Measurements from ENCODE around the gene HERC3.

Gene HERC3

DNA sequence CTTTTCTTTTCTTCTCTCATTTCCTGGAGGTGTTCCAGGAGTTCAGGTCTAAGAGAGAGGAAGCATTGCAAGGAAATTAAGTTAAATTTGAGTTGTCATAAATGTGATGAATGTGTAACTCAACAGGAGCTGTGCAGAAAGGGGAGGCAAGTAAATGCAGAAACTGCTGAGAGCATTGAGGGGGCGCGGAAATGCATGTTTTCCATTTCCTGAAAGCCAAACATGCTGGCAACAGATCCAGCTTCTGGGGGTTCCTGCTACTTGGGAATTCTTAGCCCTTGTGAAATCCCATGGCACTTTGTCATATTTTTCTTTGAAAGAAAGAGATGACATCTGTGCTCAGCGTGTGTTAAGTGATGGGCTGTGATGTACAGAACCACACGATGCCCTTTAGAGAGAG is 139.1 kb downstream of the HERC3 start:
- Histone ChIP-seq H2AK5ac (ENCODE audit: low read length) (no peak overlapping the region), H2BK12ac (ENCODE audit: low read length) (no peak overlapping the region), H3K23ac (ENCODE audit: low read length) (no peak overlapping the region), H4K91ac (ENCODE audit: low read depth, low read length) (no peak overlapping the region), H3K79me2 (ENCODE audit: control insufficient read depth, insufficient read depth, low read length, poor library complexity) (no peaks in the 10 kb centered on the region), H3K4ac (ENCODE audit: low read depth, low read length) (no peak overlapping the region), H3K4me3 (ENCODE audit: low read depth, low read length) (no peak overlapping the region), H4K8ac (ENCODE audit: low read depth, low read length) (no peak overlapping the region), H3K18ac (ENCODE audit: low read length) (no peak overlapping the region), H3K4me2 (ENCODE audit: low read length) (no peak overlapping the region), H3K9ac (ENCODE audit: low read length) (no peak overlapping the region), H2BK120ac (ENCODE audit: insufficient read depth, low read length, poor library complexity) (no peak overlapping the region), H3K27me3 (ENCODE audit: insufficient read depth, low read length) (no peaks in the 10 kb centered on the region), H4K12ac (ENCODE audit: low read depth, low read length) (no peak overlapping the region), H2BK5ac (ENCODE audit: low read depth, low read length, poor library complexity) (no peak overlapping the region), H3K36me3 (ENCODE audit: control insufficient read depth in 1 of 2, insufficient read depth in 2 of 2, low read length in 2 of 2) (peaks cover 5 to 9% of the 10 kb centered on the region in 2 experiments), H3K27ac (ENCODE audit: low read depth, low read length) (no peak overlapping the region), H3K9me3 (ENCODE audit: insufficient read depth, low read depth, low read length) (no peaks in the 10 kb centered on the region), H3K14ac (ENCODE audit: low read length) (no peak overlapping the region), H2AFZ (ENCODE audit: insufficient read depth, low read length, poor library complexity) (no peak overlapping the region), H3K79me1 (ENCODE audit: low read length) (no peaks in the 10 kb centered on the region), H3K4me1 (ENCODE audit: control insufficient read depth in 1 of 2, insufficient read depth in 2 of 2, low read length in 2 of 2) (no peaks in the 10 kb centered on the region)
- WGBS (ENCODE audit: extremely low coverage, insufficient coverage, insufficient read length) = no CpG with 5 or more reads among the region's 4 CpGs
- DNase-seq = no peak

DNA sequence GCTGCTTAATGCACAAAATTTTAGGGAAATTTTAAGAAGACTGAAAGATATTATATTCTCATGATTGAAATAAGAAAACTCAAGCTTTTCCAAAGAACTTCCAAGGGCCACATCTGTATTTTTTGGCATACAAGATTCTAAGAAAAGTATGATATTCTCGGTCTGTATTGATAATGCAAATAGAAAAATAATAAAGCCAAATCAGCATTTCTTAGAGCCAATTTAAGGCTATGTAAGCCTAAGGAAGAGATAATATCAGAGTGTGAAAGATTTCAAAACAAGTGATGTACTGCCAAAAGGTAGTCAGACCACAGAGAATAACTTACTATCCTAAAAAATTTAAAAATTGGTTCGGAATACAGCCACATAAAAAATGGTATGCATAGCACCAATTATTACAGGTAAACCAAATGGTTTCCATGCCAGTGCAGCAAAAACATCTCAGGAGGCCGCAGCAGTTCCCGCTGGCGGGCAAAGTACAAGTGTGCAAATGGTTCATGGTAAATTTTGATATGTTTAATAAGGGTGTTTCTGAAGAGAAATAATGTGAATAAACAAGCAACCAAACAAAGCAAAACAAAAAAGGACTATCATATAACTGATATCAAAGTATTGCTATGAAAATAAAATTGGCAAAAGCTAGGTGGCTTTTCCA is 140.6 kb downstream of the HERC3 start:
- Histone ChIP-seq H2BK5ac (ENCODE audit: low read depth, low read length, poor library complexity) (no peak overlapping the region), H4K12ac (ENCODE audit: low read depth, low read length) (no peak overlapping the region), H3K27me3 (ENCODE audit: insufficient read depth, low read length) (no peaks in the 10 kb centered on the region), H3K4me2 (ENCODE audit: low read length) (no peak overlapping the region), H2AFZ (ENCODE audit: insufficient read depth, low read length, poor library complexity) (no peak overlapping the region), H3K4ac (ENCODE audit: low read depth, low read length) (no peak overlapping the region), H2AK5ac (ENCODE audit: low read length) (no peak overlapping the region), H2BK120ac (ENCODE audit: insufficient read depth, low read length, poor library complexity) (no peak overlapping the region), H3K79me2 (ENCODE audit: control insufficient read depth, insufficient read depth, low read length, poor library complexity) (no peaks in the 10 kb centered on the region), H3K36me3 (ENCODE audit: control insufficient read depth in 1 of 2, insufficient read depth in 2 of 2, low read length in 2 of 2) (peaks cover 3 to 4% of the 10 kb centered on the region in 2 experiments), H3K9ac (ENCODE audit: low read length) (no peak overlapping the region), H3K4me1 (ENCODE audit: control insufficient read depth in 1 of 2, insufficient read depth in 2 of 2, low read length in 2 of 2) (peaks cover 0 to 2% of the 10 kb centered on the region in 2 experiments), H3K27ac (ENCODE audit: low read depth, low read length) (no peak overlapping the region), H3K14ac (ENCODE audit: low read length) (no peak overlapping the region), H3K4me3 (ENCODE audit: low read depth, low read length) (no peak overlapping the region), H3K79me1 (ENCODE audit: low read length) (no peaks in the 10 kb centered on the region), H3K23ac (ENCODE audit: low read length) (no peak overlapping the region), H4K91ac (ENCODE audit: low read depth, low read length) (no peak overlapping the region), H2BK12ac (ENCODE audit: low read length) (no peak overlapping the region), H3K9me3 (ENCODE audit: insufficient read depth, low read depth, low read length) (no peaks in the 10 kb centered on the region), H3K18ac (ENCODE audit: low read length) (no peak overlapping the region), H4K8ac (ENCODE audit: low read depth, low read length) (no peak overlapping the region)
- peak in 1 of 2 donors; percentile 63 for DNase-seq
- no CpG with 5 or more reads among the region's 5 CpGs for WGBS (ENCODE audit: extremely low coverage, insufficient coverage, insufficient read length)

DNA sequence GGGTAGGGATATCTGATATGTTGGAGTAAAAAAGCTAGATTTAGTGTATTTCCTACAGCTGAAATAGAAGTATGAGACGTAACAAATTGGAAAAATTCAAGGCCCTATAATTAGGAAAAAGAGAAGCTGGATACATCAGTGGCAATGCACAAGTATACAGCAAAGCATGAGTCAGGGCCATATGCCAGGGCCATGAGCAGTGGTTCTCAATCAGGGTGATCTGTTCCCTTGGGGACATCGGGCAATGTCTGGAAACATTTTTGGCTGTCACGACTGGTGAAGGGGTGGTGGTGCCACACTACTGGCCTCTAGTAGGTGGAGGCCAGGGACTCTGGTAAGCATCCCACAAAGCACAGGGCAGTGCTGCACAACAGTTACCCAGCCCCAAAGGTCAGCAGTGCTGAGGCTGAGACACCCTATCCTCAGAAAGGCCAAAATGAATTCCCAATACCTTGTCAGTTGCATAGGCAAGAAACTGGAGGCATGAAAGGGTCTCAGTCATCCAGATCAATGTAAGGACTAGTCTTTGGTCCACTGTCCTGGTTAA is 142.2 kb downstream of the HERC3 start:
- Histone ChIP-seq H2AK5ac (ENCODE audit: low read length) (no peak overlapping the region), H3K27ac (ENCODE audit: low read depth, low read length) (no peak overlapping the region), H3K4me1 (ENCODE audit: control insufficient read depth in 1 of 2, insufficient read depth in 2 of 2, low read length in 2 of 2) (peaks cover 0 to 2% of the 10 kb centered on the region in 2 experiments), H3K18ac (ENCODE audit: low read length) (no peak overlapping the region), H3K4me3 (ENCODE audit: low read depth, low read length) (no peak overlapping the region), H2BK120ac (ENCODE audit: insufficient read depth, low read length, poor library complexity) (no peak overlapping the region), H3K14ac (ENCODE audit: low read length) (no peak overlapping the region), H2AFZ (ENCODE audit: insufficient read depth, low read length, poor library complexity) (no peak overlapping the region), H3K9ac (ENCODE audit: low read length) (no peak overlapping the region), H3K27me3 (ENCODE audit: insufficient read depth, low read length) (no peaks in the 10 kb centered on the region), H4K91ac (ENCODE audit: low read depth, low read length) (no peak overlapping the region), H3K4me2 (ENCODE audit: low read length) (no peak overlapping the region), H4K12ac (ENCODE audit: low read depth, low read length) (no peak overlapping the region), H4K8ac (ENCODE audit: low read depth, low read length) (no peak overlapping the region), H3K23ac (ENCODE audit: low read length) (no peak overlapping the region), H3K4ac (ENCODE audit: low read depth, low read length) (no peak overlapping the region), H2BK5ac (ENCODE audit: low read depth, low read length, poor library complexity) (no peak overlapping the region), H3K79me1 (ENCODE audit: low read length) (no peaks in the 10 kb centered on the region), H3K79me2 (ENCODE audit: control insufficient read depth, insufficient read depth, low read length, poor library complexity) (no peaks in the 10 kb centered on the region), H3K9me3 (ENCODE audit: insufficient read depth, low read depth, low read length) (no peaks in the 10 kb centered on the region), H2BK12ac (ENCODE audit: low read length) (no peak overlapping the region), H3K36me3 (ENCODE audit: control insufficient read depth in 1 of 2, insufficient read depth in 2 of 2, low read length in 2 of 2) (peaks cover 0 to 5% of the 10 kb centered on the region in 2 experiments)
- no CpG with 5 or more reads among the region's 3 CpGs for WGBS (ENCODE audit: extremely low coverage, insufficient coverage, insufficient read length)
- no peak for DNase-seq

DNA sequence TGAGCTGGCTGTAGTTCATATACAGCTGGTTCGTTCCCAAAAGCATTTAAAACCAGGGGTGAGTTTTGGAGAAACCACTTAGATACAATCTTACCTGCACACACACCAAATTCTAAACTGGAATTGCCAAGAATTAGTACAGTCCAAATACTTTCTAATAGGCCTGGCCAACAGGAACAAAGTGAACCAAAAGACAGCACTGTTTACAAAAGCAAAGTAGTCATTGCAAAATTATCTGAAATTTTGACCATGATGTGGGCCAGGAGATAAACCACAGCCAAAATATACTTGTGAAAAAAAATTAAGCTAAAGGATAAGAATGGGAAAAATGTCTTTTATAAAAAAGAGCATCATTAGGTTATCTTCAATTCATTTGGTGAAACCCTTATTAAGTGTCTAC is 143.3 kb downstream of the HERC3 start:
- Histone ChIP-seq H3K18ac (ENCODE audit: low read length) (no peak overlapping the region), H3K9ac (ENCODE audit: low read length) (no peak overlapping the region), H2AFZ (ENCODE audit: insufficient read depth, low read length, poor library complexity) (no peak overlapping the region)

More for the DNA sequence above, 143.3 kb downstream of the HERC3 start:
- no peak for DNase-seq
- Histone ChIP-seq H3K9me3 (ENCODE audit: insufficient read depth, low read depth, low read length) (no peaks in the 10 kb centered on the region), H3K14ac (ENCODE audit: low read length) (no peak overlapping the region), H3K27me3 (ENCODE audit: insufficient read depth, low read length) (no peaks in the 10 kb centered on the region), H2AK5ac (ENCODE audit: low read length) (no peak overlapping the region), H2BK120ac (ENCODE audit: insufficient read depth, low read length, poor library complexity) (no peak overlapping the region), H3K4me2 (ENCODE audit: low read length) (no peak overlapping the region), H3K79me1 (ENCODE audit: low read length) (no peaks in the 10 kb centered on the region), H3K4me3 (ENCODE audit: low read depth, low read length) (no peak overlapping the region), H3K23ac (ENCODE audit: low read length) (no peak overlapping the region), H2BK5ac (ENCODE audit: low read depth, low read length, poor library complexity) (no peak overlapping the region), H4K8ac (ENCODE audit: low read depth, low read length) (no peak overlapping the region), H4K12ac (ENCODE audit: low read depth, low read length) (no peak overlapping the region), H2BK12ac (ENCODE audit: low read length) (no peak overlapping the region), H3K36me3 (ENCODE audit: control insufficient read depth in 1 of 2, insufficient read depth in 2 of 2, low read length in 2 of 2) (peaks cover 0 to 5% of the 10 kb centered on the region in 2 experiments), H3K27ac (ENCODE audit: low read depth, low read length) (no peak overlapping the region), H3K4ac (ENCODE audit: low read depth, low read length) (no peak overlapping the region), H3K4me1 (ENCODE audit: control insufficient read depth in 1 of 2, insufficient read depth in 2 of 2, low read length in 2 of 2) (peaks cover 0 to 2% of the 10 kb centered on the region in 2 experiments), H4K91ac (ENCODE audit: low read depth, low read length) (no peak overlapping the region), H3K79me2 (ENCODE audit: control insufficient read depth, insufficient read depth, low read length, poor library complexity) (no peaks in the 10 kb centered on the region)
- no CpG with 5 or more reads among the region's 1 CpG for WGBS (ENCODE audit: extremely low coverage, insufficient coverage, insufficient read length)

Measured in trophoblast cell (in vitro differentiated cells and primary cell).